Liver (tissue), 3 donors: ENCODE measurements around the gene TSKS.

Source experiments
- SP1 ChIP-seq: IDR thresholded peaks from 2 replicates; pipeline ENCODE4 v1.6.1; 2018; ENCODE audit warnings: antibody characterized with exemption, mild to moderate bottlenecking
- TAF1 ChIP-seq: conservative IDR thresholded peaks from 2 replicates; pipeline ENCODE4 v1.6.1; 2016; ENCODE audit warnings: antibody characterized with exemption, mild to moderate bottlenecking
- YY1 ChIP-seq: IDR thresholded peaks from 2 replicates; pipeline ENCODE4 v1.6.1; 2016; ENCODE audit warnings: antibody characterized with exemption, mild to moderate bottlenecking
- TF ChIP-seq, protein P1 (sequence below): IDR thresholded peaks from 2 replicates; pipeline ENCODE4 v1.6.1; 2016; ENCODE audit warnings: antibody characterized with exemption
- TF ChIP-seq, protein P2 (sequence below): fragments of 150-350 bp; IDR thresholded peaks from 2 replicates; pipeline ENCODE4 v1.5.1; 2017; ENCODE audit warnings: improper control_type of control experiment, low read depth, low read length; ENCODE audit not compliant: missing input control
- TF ChIP-seq, protein P3 (sequence below): IDR thresholded peaks from 2 replicates; pipeline ENCODE4 v1.6.1; 2016; ENCODE audit warnings: antibody characterized with exemption
- donor health status: healthy.
- donor health status: healthy.

DNA sequence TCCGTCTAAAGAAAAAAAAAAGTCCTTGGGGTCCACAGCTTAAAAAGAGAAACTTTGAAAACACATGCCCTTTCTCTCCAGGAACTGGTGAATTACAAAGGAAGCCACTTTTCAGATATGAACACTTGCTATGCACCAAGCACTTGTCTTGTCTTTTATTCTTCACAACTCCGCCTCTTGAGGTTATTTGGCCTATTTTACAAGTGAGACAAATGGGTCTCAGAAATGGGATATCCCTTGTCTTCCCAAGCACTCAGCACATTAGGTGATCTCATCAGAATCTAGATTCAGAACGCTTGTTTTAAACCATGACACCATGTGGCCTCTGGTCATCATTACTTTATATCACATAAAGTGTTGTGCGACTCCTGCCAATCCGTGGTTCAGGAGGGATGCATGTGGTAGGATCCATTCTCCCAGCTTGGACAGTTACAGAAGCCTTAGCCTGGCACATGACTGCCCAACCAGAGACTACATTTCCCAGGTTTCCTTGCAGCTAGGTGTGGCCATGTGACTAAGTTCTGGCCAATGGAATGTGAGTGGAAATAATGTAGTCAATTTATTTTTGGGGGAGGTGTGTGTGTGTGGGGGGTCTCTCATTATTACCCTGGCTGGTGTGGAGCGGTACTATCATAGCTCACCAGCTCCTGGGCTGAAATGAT is 13.9 kb downstream of the TSKS start:
- TF ChIP-seq TAF1, result no peak
- TF ChIP-seq, protein P1, sequence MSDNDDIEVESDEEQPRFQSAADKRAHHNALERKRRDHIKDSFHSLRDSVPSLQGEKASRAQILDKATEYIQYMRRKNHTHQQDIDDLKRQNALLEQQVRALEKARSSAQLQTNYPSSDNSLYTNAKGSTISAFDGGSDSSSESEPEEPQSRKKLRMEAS, result no peak
- TF ChIP-seq SP1, result no peak
- TF ChIP-seq, protein P2, sequence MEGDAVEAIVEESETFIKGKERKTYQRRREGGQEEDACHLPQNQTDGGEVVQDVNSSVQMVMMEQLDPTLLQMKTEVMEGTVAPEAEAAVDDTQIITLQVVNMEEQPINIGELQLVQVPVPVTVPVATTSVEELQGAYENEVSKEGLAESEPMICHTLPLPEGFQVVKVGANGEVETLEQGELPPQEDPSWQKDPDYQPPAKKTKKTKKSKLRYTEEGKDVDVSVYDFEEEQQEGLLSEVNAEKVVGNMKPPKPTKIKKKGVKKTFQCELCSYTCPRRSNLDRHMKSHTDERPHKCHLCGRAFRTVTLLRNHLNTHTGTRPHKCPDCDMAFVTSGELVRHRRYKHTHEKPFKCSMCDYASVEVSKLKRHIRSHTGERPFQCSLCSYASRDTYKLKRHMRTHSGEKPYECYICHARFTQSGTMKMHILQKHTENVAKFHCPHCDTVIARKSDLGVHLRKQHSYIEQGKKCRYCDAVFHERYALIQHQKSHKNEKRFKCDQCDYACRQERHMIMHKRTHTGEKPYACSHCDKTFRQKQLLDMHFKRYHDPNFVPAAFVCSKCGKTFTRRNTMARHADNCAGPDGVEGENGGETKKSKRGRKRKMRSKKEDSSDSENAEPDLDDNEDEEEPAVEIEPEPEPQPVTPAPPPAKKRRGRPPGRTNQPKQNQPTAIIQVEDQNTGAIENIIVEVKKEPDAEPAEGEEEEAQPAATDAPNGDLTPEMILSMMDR, result no peak
- TF ChIP-seq, protein P3, sequence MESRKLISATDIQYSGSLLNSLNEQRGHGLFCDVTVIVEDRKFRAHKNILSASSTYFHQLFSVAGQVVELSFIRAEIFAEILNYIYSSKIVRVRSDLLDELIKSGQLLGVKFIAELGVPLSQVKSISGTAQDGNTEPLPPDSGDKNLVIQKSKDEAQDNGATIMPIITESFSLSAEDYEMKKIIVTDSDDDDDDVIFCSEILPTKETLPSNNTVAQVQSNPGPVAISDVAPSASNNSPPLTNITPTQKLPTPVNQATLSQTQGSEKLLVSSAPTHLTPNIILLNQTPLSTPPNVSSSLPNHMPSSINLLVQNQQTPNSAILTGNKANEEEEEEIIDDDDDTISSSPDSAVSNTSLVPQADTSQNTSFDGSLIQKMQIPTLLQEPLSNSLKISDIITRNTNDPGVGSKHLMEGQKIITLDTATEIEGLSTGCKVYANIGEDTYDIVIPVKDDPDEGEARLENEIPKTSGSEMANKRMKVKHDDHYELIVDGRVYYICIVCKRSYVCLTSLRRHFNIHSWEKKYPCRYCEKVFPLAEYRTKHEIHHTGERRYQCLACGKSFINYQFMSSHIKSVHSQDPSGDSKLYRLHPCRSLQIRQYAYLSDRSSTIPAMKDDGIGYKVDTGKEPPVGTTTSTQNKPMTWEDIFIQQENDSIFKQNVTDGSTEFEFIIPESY, result no peak
- TF ChIP-seq YY1, result no peak
